22Rv1 (cell line): Measurements from ENCODE around the gene PRMT7.

Source experiments
- H3K27ac ChIP-seq: fragments of 450-650 bp; 2 replicates; pipeline ENCODE4 v1.5.1; 2017
- ZFX ChIP-seq: fragments of 450-650 bp; IDR thresholded peaks from 2 replicates; pipeline ENCODE4 v1.6.1; 2017; ENCODE audit warnings: antibody characterized with exemption, borderline replicate concordance
- TF ChIP-seq, protein P1 (sequence below): fragments of 450-650 bp; IDR thresholded peaks from 2 replicates; pipeline ENCODE4 v1.5.1; 2017; ENCODE audit warnings: mild to moderate bottlenecking

The PRMT7 gene

DNA sequence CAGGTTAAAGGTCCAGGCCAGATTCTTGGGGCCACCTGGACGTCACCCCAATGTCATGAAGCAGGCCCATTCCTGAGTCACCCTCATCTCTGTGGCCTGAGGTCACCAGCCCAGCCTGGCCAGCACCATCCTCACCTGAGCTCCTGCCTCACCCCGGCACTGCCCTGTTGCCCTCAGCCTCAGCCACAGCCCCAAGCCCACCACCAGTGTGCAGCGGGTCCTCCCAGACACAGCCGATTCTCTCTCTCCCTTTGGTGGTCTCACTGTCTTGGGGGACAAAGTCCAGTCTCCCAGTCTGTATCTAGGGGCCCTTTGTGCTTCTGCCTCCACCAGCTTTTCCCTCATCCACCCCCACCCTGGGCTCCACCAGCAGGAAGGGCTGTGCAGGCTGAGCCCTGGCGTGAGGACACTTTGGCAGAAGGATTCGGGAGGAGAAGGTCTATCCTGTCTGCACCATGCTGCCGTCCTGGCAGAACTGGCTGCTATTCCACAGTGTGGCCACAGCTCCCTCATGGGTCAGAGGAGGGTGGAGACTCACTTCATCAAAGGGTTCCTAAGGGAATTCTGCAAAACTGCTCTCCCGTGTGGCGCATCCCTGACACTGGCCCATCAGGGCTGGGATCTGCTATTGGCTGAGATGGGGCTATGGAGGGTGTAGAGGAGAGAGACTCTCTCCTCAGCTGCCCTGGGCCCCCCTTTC lies 64.3 kb downstream of the PRMT7 start:
- TF ChIP-seq ZFX = no peak
- TF ChIP-seq, protein P1, sequence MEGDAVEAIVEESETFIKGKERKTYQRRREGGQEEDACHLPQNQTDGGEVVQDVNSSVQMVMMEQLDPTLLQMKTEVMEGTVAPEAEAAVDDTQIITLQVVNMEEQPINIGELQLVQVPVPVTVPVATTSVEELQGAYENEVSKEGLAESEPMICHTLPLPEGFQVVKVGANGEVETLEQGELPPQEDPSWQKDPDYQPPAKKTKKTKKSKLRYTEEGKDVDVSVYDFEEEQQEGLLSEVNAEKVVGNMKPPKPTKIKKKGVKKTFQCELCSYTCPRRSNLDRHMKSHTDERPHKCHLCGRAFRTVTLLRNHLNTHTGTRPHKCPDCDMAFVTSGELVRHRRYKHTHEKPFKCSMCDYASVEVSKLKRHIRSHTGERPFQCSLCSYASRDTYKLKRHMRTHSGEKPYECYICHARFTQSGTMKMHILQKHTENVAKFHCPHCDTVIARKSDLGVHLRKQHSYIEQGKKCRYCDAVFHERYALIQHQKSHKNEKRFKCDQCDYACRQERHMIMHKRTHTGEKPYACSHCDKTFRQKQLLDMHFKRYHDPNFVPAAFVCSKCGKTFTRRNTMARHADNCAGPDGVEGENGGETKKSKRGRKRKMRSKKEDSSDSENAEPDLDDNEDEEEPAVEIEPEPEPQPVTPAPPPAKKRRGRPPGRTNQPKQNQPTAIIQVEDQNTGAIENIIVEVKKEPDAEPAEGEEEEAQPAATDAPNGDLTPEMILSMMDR = no peak
- H3K27ac ChIP-seq = no peak overlapping the region

DNA sequence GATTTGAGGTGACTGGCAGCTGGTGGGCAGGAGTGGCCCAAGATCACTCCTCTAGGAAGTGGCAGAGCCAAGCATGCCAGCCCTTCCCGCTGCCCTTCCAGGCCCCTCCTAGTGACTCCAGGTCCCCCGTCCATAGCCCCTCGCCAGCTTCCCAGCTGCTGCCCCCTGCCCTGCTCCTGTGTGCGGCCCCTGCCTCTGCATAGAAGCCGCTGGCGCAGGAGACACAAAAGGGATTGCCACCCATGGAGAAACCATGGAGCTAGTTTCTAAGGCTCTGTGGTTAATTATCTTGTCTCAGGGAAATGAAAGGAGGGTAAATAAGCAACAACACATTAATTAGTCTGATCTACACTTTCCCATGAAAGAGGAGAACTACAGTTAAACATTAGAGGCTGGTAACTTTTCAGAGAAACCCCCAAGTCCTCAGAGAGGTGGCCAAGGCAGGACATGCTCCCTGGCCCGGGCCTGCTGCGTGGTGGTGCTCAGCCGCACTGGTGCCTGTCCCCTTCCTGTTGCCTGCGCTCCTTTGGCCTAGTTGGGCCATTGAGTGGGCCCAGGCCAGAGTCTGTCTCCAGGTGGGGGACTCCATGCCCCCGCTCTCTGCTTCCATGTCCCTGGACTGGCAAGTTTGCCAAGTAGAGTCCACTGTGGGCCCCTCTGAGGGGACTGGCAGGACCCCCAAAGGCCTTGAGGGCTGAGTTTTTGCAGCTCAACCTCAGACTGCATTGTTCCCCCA lies 65.2 kb downstream of the PRMT7 start:
- no peak overlapping the region for H3K27ac ChIP-seq
- TF ChIP-seq ZFX = no peak
- TF ChIP-seq, protein P1 = no peak

- H3K27ac ChIP-seq = no peak overlapping the region
- TF ChIP-seq, protein P1 = no peak
- no peak for TF ChIP-seq ZFX
Measured at GRCh38 chr16:68376590-68376989, 65.8 kb downstream of the PRMT7 start.

DNA sequence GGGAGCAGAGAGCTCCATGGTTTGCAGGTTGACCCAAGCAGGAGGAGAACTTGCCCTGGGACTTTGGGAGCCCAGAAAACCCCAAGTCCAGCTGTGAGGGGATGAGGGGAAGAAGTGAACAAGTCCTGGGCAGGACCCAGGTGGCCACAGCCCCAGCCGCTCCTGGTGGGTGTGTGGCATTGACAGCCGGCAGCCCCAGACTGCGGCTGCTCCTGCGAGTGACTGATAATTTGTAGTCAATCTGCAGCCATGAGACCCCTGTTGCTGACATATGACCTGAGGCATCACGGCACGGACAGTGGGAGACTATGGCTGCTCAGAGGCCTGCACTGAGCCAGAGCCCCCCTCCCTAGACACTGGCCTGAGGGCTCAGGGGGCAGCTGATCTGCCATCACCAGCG lies 66.4 kb downstream of the PRMT7 start:
- TF ChIP-seq, protein P1 = no peak
- no peak for TF ChIP-seq ZFX
- no peak overlapping the region for H3K27ac ChIP-seq

DNA sequence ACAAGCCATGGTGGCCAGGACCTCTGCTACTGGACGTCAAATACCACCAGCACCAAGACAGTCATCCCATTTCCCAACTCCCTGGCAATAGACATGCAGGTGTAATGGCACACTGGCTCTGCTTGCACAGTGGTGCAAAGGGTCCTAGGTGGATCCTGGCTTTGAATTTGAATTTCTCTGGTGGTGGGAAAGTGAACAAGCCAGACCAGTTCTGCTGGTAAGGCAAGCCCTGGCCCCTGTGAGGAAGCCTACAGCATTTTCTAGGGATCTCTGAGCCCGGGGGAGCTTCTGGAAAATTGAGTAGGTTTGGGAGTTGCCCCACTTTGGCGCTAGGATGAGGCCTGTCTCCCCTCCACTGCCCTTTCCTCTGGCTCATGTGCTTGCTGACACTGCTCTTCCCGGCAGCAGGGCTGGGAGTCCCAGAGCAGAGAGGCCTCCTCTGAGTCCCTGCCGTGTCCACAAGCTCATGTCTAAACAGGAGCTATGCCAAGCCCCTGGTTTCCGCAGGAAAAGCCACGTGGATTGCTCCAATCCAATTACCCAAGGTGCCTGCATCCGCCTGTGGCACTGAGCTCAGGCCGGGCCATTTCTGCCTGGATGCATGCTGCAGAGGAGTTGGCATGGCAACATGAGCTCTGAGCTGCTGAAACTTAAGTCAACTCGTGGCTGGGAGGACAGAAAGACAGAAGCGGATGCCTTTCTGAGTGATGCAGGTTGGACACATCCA lies 67.0 kb downstream of the PRMT7 start:
- H3K27ac ChIP-seq = no peak overlapping the region
- TF ChIP-seq, protein P1 = no peak
- no peak for TF ChIP-seq ZFX

DNA sequence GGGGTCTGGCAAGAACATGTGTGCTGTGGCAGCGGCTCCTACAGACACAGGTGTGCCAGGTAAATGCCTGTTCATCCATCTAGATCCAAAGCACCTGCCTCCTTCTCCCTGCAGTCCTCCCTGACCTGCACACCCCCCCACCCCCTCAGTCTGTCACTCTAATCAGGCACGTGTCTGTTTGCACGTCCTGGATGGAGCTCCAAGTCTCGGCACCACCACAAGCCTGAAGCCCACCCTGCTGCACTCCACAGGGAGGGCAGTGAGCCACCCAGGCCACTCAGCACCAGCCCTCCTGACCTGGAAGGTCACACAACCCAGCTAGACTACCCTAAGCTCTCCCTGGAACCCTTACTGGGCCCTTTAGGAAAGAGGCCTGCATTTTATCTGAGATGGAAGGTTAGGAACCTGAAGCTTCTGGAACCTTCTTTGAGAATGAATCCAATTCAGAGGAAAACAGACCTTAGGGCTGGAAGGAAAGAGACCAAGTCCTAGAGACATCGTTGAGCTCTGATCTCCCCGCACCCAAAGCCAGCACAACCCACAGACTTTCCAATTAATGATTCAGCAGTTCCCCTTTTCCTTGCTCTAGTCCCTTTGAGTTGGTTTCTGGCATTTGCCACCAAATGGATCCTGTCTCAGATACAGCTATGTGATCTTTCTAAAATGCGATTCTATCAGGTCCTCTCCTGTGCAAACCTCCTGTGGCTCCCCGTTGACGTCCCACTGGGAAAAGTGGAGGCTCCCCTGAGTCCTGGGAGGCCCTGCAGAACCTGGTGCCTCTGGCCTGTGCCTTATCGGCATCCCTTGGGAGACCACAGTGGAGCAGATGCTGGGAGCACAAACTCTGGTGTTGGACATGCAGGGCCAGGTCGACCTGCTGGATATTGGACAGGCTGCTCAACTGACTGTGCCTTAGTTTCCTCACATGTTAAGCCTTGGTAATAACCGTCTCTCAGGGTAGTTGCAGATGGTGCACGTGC lies 67.9 kb downstream of the PRMT7 start:
- H3K27ac ChIP-seq = no peak overlapping the region
- TF ChIP-seq, protein P1 = no peak
- TF ChIP-seq ZFX = no peak
